ENCODE data around the gene ARGFX.

ARGFX gene

GRCh38 chr3:121601212-121601812 is 33.6 kb downstream of the ARGFX start:
- no peak for DNase-seq

GRCh38 chr3:121604759-121605158 is 37.0 kb downstream of the ARGFX start:
- DNase-seq, result no peak

GRCh38 chr3:121606106-121606505 is 38.4 kb downstream of the ARGFX start:
- DNase-seq, result no peak

Measured in activated naive CD4-positive, alpha-beta T cell treated with anti-CD3 and anti-CD28 coated beads, Interleukin-2, amount 50 U/mL, for 16 hours (primary cell).